Activated B cell treated with CpG ODN at 0.5 μM for 24 hours (primary cell): ENCODE data around the gene ZNF398. TPM values are rescaled to one million over a fixed set of nuclear protein-coding genes. Genes with fewer than 3 reads are reported as not detected.

Experiments used
- ATAC-seq: fragments of 200-7000 bp; cut with Tn5 transposase; one replicate; pipeline ENCODE4 v1.10.0; 2021; ENCODE audit warnings: low read depth, mild to moderate bottlenecking, moderate library complexity
- CTCF ChIA-PET: fragments of 350-600 bp; sonication (Branson Sonifier 250); formaldehyde crosslinking; loops from one replicate; lab custom pipeline; 2021; ENCODE audit warnings: antibody characterized with exemption; lab: Charles Lee
- POLR2A ChIA-PET: fragments of 350-600 bp; sonication (Branson Sonifier 250); formaldehyde crosslinking; loops from one replicate; lab custom pipeline; 2021; ENCODE audit warnings: antibody characterized with exemption; lab: Charles Lee
- DNase-seq: peaks from one replicate; pipeline ENCODE4 v3.0.0; 2022
- H3K27ac Mint-ChIP-seq: one replicate; pipeline ENCODE4 v1.8.0; 2020; ENCODE audit warnings: mixed read lengths
- H3K27me3 Mint-ChIP-seq: one replicate; pipeline ENCODE4 v1.8.0; 2021; ENCODE audit warnings: mixed read lengths
- H3K36me3 Mint-ChIP-seq: one replicate; pipeline ENCODE4 v1.8.0; 2021; ENCODE audit warnings: low read depth, mixed read lengths
- H3K4me1 Mint-ChIP-seq: one replicate; pipeline ENCODE4 v1.8.0; 2021; ENCODE audit warnings: mixed read lengths
- H3K4me3 Mint-ChIP-seq: one replicate; pipeline ENCODE4 v1.8.0; 2020; ENCODE audit warnings: mild to moderate bottlenecking, mixed read lengths
- H3K9me3 Mint-ChIP-seq: one replicate; pipeline ENCODE4 v1.8.0; 2020; ENCODE audit warnings: mixed read lengths
- intact Hi-C: fragments of 100-400 bp; cut with micrococcal nuclease; formaldehyde crosslinking; loops from one replicate; pipeline ENCODE4 v1.15.1; 2024
- total RNA-seq: library from RNA; stranded (reverse); gene quantifications from 2 replicates; pipeline ENCODE4 v1.2.3, GENCODE V29; 2022
- TF ChIP-seq, protein P1 (sequence below): fragments of 200-600 bp; IDR thresholded peaks from one replicate; pipeline ENCODE4 v1.8.0; 2022; ENCODE audit warnings: antibody characterized with exemption, mild to moderate bottlenecking

The ZNF398 gene
- 15.1 and 17.3 TPM in 2 replicates for total RNA-seq

DNA sequence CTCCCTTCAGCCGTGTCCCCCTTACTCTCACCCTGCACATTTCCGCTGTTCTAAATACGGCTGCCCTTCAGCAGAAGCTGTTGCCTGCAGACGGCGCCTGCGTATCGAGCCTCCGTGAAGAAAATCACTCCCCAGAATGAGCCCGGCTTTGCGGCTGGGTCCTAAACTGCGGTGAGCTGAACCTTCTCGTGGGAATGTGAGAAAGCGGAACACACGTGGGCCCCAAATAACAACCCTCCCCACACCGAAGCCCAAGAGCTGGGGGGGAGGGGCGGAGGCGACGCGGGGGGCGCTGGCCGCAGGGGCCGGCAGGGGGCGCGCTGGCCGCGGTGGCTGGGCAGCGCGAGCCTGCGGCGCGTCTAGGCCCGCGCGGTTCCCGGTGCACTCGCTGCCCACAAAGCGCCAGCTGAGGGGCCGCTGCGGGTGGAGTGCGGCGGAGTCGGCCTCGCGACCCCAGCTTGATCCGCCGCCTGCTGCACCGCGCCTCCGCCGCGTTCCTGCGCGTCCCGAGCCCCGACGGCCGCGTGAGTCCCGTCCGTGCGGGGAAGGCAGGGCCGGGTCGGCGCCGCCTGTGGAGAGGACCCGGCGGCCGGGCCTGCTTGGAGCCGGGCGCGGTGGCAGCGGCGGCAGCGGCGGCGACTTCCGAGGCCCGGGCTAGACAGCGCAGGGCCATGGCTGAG lies at the start of gene ZNF398:
ZNF398 (plus strand) TSS at position 382 of the 680 bp plus-strand sequence; CDS start at position 672, 290 bp downstream.
- peak within 1 kb of the TSS; percentile 91 for H3K4me3 Mint-ChIP-seq
- ChIA-PET CTCF (interaction anchor here (0.6 to 3.0 kb wide), 14 partner anchors 12 to 494 kb away, joined by 3 to 27 read pairs (median 3); partner anchors contain the start of genes ZNF282 and ZNF425), POLR2A (interaction anchor here (0.5 to 4.7 kb wide), 20 partner anchors 12 to 1259 kb away, joined by 3 to 66 read pairs (median 6); partner anchors contain the start of genes CUL1, PDIA4, ZNF212 and ZNF282)
- intact Hi-C loops = loop anchor here (1.0 to 5.0 kb wide), 13 partner anchors 21 to 448 kb away; partner anchors contain the start of genes CUL1, EZH2, PDIA4 and ZNF212
- H3K27me3 Mint-ChIP-seq = no peaks in the 10 kb centered on the region
- TF ChIP-seq, protein P1, sequence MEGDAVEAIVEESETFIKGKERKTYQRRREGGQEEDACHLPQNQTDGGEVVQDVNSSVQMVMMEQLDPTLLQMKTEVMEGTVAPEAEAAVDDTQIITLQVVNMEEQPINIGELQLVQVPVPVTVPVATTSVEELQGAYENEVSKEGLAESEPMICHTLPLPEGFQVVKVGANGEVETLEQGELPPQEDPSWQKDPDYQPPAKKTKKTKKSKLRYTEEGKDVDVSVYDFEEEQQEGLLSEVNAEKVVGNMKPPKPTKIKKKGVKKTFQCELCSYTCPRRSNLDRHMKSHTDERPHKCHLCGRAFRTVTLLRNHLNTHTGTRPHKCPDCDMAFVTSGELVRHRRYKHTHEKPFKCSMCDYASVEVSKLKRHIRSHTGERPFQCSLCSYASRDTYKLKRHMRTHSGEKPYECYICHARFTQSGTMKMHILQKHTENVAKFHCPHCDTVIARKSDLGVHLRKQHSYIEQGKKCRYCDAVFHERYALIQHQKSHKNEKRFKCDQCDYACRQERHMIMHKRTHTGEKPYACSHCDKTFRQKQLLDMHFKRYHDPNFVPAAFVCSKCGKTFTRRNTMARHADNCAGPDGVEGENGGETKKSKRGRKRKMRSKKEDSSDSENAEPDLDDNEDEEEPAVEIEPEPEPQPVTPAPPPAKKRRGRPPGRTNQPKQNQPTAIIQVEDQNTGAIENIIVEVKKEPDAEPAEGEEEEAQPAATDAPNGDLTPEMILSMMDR = no peak
- H3K9me3 Mint-ChIP-seq = no peaks in the 10 kb centered on the region
- peak within 1 kb of the TSS; percentile 94 for H3K27ac Mint-ChIP-seq
- peaks cover 3% of the 10 kb centered on the region for H3K36me3 Mint-ChIP-seq
- ATAC-seq = peak; percentile 84
- peak; percentile 87 for DNase-seq
- peaks cover 32% of the 10 kb centered on the region for H3K4me1 Mint-ChIP-seq

- Mint-ChIP-seq H3K36me3 (no peaks in the 10 kb centered on the region), H3K4me3 (no peak overlapping the region), H3K4me1 (no peaks in the 10 kb centered on the region), H3K9me3 (no peaks in the 10 kb centered on the region), H3K27ac (no peak overlapping the region), H3K27me3 (no peaks in the 10 kb centered on the region)
- TF ChIP-seq, protein P1 = no peak
- ATAC-seq = no peak
- no peak for DNase-seq
- POLR2A ChIA-PET = interaction anchor here (0.5 kb wide), 1 partner anchor 673 kb away, joined by 4 read pairs; no protein-coding TSS in a partner anchor
- intact Hi-C loops = loop anchor here (10.0 kb wide), 2 partner anchors 524 to 594 kb away; no protein-coding TSS in a partner anchor
- CTCF ChIA-PET = no interaction called here
Measured at GRCh38 chr7:149099058-149099457, 48.2 kb upstream of the ZNF398 start.

GRCh38 chr7:149100821-149101220 lies 46.4 kb upstream of the ZNF398 start:
- ChIA-PET CTCF (no interaction called here), POLR2A (no interaction called here)
- intact Hi-C loops = no loop called here

DNA sequence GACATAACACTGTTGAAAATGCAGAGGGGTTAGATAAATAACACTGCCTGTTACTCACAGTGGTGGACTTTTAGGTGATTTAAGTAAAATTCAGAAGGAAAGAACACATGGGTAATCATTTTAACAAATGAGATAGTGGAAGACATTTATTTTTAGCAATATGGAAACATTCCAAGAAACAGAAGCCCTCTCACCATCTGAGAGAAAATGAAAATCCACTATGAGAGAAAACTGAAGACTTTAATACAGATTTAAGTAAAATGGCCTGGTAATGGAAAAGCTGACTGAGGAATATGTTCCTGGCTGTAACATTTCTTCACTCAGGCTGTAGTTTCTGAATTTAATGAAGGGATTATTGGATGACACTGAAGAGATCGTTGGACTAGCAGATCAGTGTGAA lies 44.6 kb upstream of the ZNF398 start:
- ChIA-PET POLR2A (no interaction called here), CTCF (no interaction called here)
- Mint-ChIP-seq H3K4me3 (no peak overlapping the region), H3K36me3 (peaks cover 2% of the 10 kb centered on the region), H3K4me1 (no peaks in the 10 kb centered on the region), H3K27ac (no peak overlapping the region), H3K27me3 (no peaks in the 10 kb centered on the region), H3K9me3 (no peaks in the 10 kb centered on the region)
- no peak for ATAC-seq
- DNase-seq = no peak
- TF ChIP-seq, protein P1 = no peak
- intact Hi-C loops = no loop called here

More at GRCh38 chr7:149100821-149101220, 46.4 kb upstream of the ZNF398 start:
- no peak overlapping the region for H3K27ac Mint-ChIP-seq
- no peaks in the 10 kb centered on the region for H3K9me3 Mint-ChIP-seq
- no peak overlapping the region for H3K4me3 Mint-ChIP-seq
- TF ChIP-seq, protein P1 = no peak
- no peak for DNase-seq
- peaks cover 2% of the 10 kb centered on the region for H3K36me3 Mint-ChIP-seq
- H3K27me3 Mint-ChIP-seq = no peaks in the 10 kb centered on the region
- no peak for ATAC-seq
- no peaks in the 10 kb centered on the region for H3K4me1 Mint-ChIP-seq

DNA sequence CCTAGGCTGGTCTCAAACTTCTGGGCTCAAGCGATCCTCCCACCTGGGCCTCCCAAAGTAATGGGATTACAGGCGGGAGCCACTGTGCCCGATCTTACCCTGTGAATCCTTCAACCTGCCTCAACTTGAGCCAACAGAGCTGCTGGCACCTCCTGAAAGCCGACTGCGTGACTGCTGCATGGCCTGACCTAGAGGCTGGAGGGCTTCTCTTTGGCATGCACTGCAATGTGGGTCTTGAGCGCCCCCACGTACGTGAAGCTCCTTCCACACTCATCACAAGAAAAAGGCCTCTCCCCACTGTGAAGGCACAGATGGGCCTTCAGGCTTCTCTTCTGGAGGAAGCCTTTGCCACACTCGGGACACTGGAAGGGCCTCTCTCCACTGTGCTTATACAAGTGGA lies 43.8 kb upstream of the ZNF398 start:
- Mint-ChIP-seq H3K9me3 (no peaks in the 10 kb centered on the region), H3K4me3 (no peak overlapping the region), H3K36me3 (peaks cover 2% of the 10 kb centered on the region), H3K4me1 (no peaks in the 10 kb centered on the region), H3K27me3 (no peaks in the 10 kb centered on the region), H3K27ac (no peak overlapping the region)
- TF ChIP-seq, protein P1 = no peak
- ChIA-PET CTCF (no interaction called here), POLR2A (no interaction called here)
- ATAC-seq = no peak
- no peak for DNase-seq
- intact Hi-C loops = no loop called here
